ENCODE measurements around the gene ZNF75A. TPM values are rescaled to one million over a fixed set of nuclear protein-coding genes. Genes with fewer than 3 reads are reported as not detected.

ZNF75A gene
- total RNA-seq, 1 donor from 2014 or later, result 19.5 TPM

DNA sequence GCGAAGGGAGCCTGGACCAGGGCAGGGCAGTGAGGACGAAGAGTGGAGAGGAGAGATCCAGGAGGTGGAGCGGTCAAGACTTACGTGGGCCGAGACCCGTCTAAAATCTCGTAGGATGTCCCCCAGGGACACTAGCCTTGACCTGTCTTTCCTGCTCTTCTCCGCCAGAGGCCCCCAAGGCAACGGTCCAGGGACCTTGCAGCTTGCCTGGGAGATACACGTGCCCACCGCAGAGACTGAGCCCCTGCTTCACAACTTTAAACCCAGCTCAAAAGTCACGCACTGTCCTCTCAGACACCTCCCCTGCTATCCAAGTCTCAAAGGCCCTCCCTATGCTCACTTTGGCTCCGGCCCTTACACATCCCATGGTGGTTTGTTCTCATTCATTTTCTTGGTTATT lies 9.5 kb upstream of the ZNF75A start:
- DNase-seq (ENCODE audit: low read depth), result no peak
- H3K27me3 ChIP-seq (ENCODE audit: control insufficient read depth, insufficient read depth, low read length), result no peaks in the 10 kb centered on the region
- H3K4me3 ChIP-seq (ENCODE audit: low read depth, low read length), result no peak overlapping the region
- TF ChIP-seq, protein P1, sequence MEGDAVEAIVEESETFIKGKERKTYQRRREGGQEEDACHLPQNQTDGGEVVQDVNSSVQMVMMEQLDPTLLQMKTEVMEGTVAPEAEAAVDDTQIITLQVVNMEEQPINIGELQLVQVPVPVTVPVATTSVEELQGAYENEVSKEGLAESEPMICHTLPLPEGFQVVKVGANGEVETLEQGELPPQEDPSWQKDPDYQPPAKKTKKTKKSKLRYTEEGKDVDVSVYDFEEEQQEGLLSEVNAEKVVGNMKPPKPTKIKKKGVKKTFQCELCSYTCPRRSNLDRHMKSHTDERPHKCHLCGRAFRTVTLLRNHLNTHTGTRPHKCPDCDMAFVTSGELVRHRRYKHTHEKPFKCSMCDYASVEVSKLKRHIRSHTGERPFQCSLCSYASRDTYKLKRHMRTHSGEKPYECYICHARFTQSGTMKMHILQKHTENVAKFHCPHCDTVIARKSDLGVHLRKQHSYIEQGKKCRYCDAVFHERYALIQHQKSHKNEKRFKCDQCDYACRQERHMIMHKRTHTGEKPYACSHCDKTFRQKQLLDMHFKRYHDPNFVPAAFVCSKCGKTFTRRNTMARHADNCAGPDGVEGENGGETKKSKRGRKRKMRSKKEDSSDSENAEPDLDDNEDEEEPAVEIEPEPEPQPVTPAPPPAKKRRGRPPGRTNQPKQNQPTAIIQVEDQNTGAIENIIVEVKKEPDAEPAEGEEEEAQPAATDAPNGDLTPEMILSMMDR (IDR thresholded peaks at IDR 0.05; ENCODE audit: insufficient read depth, low read length, poor library complexity, severe bottlenecking), result no peak
- H3K36me3 ChIP-seq (ENCODE audit: control insufficient read depth, insufficient read depth, low read length), result peaks cover 1% of the 10 kb centered on the region

DNA sequence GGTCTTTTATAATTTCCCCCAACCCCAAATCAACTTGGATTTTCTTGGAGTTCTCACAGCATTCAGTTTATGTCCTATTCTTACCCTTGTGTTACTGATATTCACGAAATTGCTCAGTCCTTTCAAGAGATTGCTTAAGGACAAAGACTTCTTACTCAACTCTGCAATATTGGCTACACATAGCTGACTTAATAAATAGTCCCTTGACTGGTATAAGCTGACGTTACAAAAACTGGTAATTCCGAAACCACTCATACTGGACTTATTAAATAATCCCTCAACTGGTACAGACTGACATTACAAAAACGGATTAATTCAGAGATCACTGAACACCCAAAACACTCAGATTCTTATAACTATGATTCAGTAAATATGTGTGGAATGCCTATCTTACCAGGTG lies 927 bp upstream of the ZNF75A start:
- TF ChIP-seq, protein P1 (IDR thresholded peaks at IDR 0.05; ENCODE audit: insufficient read depth, low read length, poor library complexity, severe bottlenecking), result no peak
- DNase-seq (ENCODE audit: low read depth), result no peak
- Histone ChIP-seq H3K27me3 (ENCODE audit: control insufficient read depth, insufficient read depth, low read length) (no peaks in the 10 kb centered on the region), H3K36me3 (ENCODE audit: control insufficient read depth, insufficient read depth, low read length) (no peaks in the 10 kb centered on the region), H3K4me3 (ENCODE audit: low read depth, low read length) (peak overlapping the region; percentile 63)

DNA sequence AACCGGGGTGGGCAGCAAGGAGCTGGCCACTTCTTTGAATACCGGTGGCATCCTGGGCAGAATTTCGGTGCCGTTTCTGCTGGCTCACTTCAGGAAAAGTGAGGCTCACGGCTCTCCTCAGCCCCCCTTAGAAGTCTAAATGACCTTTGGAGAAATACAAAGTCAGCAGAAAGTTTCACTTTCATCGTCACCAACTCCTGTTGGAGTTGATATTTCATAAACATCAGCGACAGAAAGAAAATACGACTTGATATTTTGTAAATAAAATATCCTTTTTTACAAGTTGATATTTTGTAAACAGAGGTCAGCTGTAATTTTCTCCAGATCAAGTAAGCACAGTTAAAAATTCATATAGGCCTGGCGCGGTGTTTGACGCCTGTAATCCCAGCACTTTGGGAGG lies 781 bp downstream of the ZNF75A start:
- H3K27me3 ChIP-seq (ENCODE audit: control insufficient read depth, insufficient read depth, low read length), result no peaks in the 10 kb centered on the region
- TF ChIP-seq, protein P1 (IDR thresholded peaks at IDR 0.05; ENCODE audit: insufficient read depth, low read length, poor library complexity, severe bottlenecking), result no peak
- peak overlapping the region; percentile 63 for H3K4me3 ChIP-seq (ENCODE audit: low read depth, low read length)
- no peaks in the 10 kb centered on the region for H3K36me3 ChIP-seq (ENCODE audit: control insufficient read depth, insufficient read depth, low read length)
- no peak for DNase-seq (ENCODE audit: low read depth)

DNA sequence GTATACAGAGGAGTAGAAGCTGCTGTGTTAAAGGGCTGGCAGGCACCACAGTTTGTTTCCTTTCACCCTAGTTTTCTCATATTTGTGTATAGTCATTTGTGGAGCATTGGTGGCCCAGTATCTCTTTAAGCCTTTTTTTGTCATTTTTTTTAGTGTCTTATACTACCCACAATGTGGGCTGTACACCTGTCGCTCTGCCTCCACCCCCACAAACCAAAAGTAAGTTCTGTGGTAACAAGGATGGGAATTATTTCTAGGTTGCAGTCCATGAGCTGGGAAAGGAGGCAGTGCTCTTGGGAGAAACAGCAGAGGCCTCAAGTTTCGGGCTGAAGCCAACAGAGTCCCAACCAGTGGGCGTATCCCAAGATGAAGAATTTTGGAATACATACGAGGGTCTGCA lies 6.2 kb downstream of the ZNF75A start:
- no peaks in the 10 kb centered on the region for H3K27me3 ChIP-seq (ENCODE audit: control insufficient read depth, insufficient read depth, low read length)
- TF ChIP-seq, protein P1 (IDR thresholded peaks at IDR 0.05; ENCODE audit: insufficient read depth, low read length, poor library complexity, severe bottlenecking), result no peak
- H3K36me3 ChIP-seq (ENCODE audit: control insufficient read depth, insufficient read depth, low read length), result peaks cover 3% of the 10 kb centered on the region
- DNase-seq (ENCODE audit: low read depth), result no peak
- no peak overlapping the region for H3K4me3 ChIP-seq (ENCODE audit: low read depth, low read length)

DNA sequence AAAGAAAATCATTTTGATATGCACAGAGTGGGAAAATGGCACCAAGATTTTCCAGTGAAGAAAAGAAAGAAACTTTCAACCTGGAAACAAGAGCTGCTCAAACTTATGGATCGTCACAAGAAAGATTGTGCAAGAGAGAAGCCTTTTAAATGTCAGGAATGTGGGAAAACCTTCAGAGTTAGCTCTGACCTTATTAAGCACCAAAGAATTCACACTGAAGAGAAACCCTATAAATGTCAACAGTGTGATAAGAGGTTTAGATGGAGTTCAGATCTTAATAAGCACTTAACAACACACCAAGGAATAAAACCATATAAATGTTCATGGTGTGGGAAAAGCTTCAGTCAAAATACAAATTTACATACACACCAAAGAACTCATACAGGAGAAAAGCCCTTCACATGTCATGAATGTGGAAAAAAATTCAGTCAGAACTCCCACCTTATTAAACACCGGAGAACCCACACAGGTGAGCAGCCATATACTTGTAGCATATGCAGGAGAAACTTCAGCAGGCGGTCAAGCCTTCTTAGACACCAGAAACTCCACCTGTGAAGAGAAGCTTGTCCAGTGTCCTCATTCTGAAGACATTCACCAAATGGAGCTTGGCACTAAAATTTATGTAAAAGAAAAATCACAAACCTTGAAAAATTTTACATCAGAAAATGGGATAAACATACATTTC lies 12.2 kb downstream of the ZNF75A start:
- Histone ChIP-seq H3K27me3 (ENCODE audit: control insufficient read depth, insufficient read depth, low read length) (no peaks in the 10 kb centered on the region), H3K4me3 (ENCODE audit: low read depth, low read length) (no peak overlapping the region), H3K36me3 (ENCODE audit: control insufficient read depth, insufficient read depth, low read length) (peaks cover 3% of the 10 kb centered on the region)
- TF ChIP-seq, protein P1 (IDR thresholded peaks at IDR 0.05; ENCODE audit: insufficient read depth, low read length, poor library complexity, severe bottlenecking), result no peak
- DNase-seq (ENCODE audit: low read depth), result no peak

DNA sequence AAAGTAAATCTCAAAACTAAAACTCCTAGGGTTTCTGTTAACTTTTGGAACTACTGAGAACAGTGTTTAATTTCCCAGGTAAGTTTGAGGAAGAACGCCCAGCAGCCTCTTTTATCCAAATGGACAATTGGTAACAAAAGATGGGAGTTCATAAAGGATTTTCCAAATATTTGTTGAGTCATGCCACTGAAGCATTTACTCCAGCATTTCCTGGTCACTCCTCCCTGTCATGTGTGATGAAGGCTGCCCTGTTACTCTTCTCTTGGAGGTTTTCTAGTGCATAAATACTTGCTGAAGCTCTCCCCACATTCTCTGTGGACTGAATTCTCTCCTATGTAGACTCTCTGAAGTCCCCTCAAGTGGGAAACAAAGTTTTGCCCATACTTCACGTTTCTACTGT lies 16.5 kb downstream of the ZNF75A start:
- Histone ChIP-seq H3K36me3 (ENCODE audit: control insufficient read depth, insufficient read depth, low read length) (no peaks in the 10 kb centered on the region), H3K4me3 (ENCODE audit: low read depth, low read length) (no peak overlapping the region), H3K27me3 (ENCODE audit: control insufficient read depth, insufficient read depth, low read length) (no peaks in the 10 kb centered on the region)
- TF ChIP-seq, protein P1 (IDR thresholded peaks at IDR 0.05; ENCODE audit: insufficient read depth, low read length, poor library complexity, severe bottlenecking), result no peak
- no peak for DNase-seq (ENCODE audit: low read depth)
